Body of pancreas (tissue), 4 donors: Measurements from ENCODE around the gene NXNL1. TPM values are rescaled to one million over a fixed set of nuclear protein-coding genes. Genes with fewer than 3 reads are reported as not detected.

Experiments used
- ATAC-seq: fragments of 150-250 bp; one replicate; pipeline ENCODE4 v1.9.1; 2016
- DNase-seq, 4 donors: peaks; one replicate each; pipeline ENCODE4 v3.0.0-alpha.2; 2019
- H3K27ac ChIP-seq, 4 donors: fragments of 200-600 bp; sonication (generic); 1 replicate in 3 of 4; 2 replicates in 1 of 4; pipeline versions ENCODE4 v1.5.1 to v1.6.1; 2016 to 2019; ENCODE audit warnings: mild to moderate bottlenecking in 1 of 4, mixed read lengths in 1 of 4, moderate library complexity in 1 of 4
- H3K27me3 ChIP-seq, 2 donors: fragments of 200-600 bp; sonication (generic); one replicate each; pipeline ENCODE4 v1.6.0; 2016; ENCODE audit warnings: mild to moderate bottlenecking in 1 of 2
- H3K36me3 ChIP-seq, 2 donors: fragments of 200-600 bp; sonication (generic); replicated peaks in 1 of 2; 2 replicates each; pipeline ENCODE4 v1.5.1; 2016; ENCODE audit warnings: low read depth in 2 of 2; ENCODE audit not compliant: insufficient read depth in 1 of 2
- H3K4me1 ChIP-seq: fragments of 200-600 bp; sonication (generic); one replicate; pipeline ENCODE4 v1.6.0; 2016
- H3K4me3 ChIP-seq, 2 donors: fragments of 200-600 bp; sonication (generic); 1 replicate in 1 of 2; 2 replicates in 1 of 2; pipeline ENCODE4 v1.5.1; 2016 to 2019
- H3K9me3 ChIP-seq, 3 donors: fragments of 200-600 bp; sonication (generic); 1 replicate in 2 of 3; 2 replicates in 1 of 3; pipeline ENCODE4 v1.5.1; 2016
- POLR2A ChIP-seq, 3 donors: fragments of 450-650 bp; IDR thresholded peaks; one replicate each; pipeline ENCODE4 v1.6.1; 2016; ENCODE audit warnings: antibody characterized with exemption in 3 of 3, mild to moderate bottlenecking in 2 of 3
- WGBS, 2 donors: methylation state at CpG; one replicate each; pipeline ENCODE4 v1.1.5; 2017; 5-methylcytosine and 5-hydroxymethylcytosine counted together
- intact Hi-C: fragments of 100-400 bp; cut with DNase I; formaldehyde crosslinking; loops from one replicate; pipeline ENCODE4 v1.15.1; 2023
- total RNA-seq, 2 donors: library from RNA; depleted of rRNA; stranded (reverse); fragments of >200 nt; gene quantifications; one replicate each; pipeline ENCODE4 v1.1.0, GENCODE V29; 2016
- TF ChIP-seq, protein P1 (sequence below), 7 experiments: fragments of 450-650 bp in 4 of 7; fragments of 200-600 bp in 3 of 7; sonication (generic) in 3 of 7; IDR thresholded peaks; one replicate each; pipeline ENCODE4 v1.5.1; 2016 to 2019; ENCODE audit warnings: antibody characterized with exemption in 7 of 7

Gene NXNL1
- total RNA-seq, 2 donors from 2014 or later: not detected

GRCh38 chr19:17414097-17414496 lies 46.6 kb downstream of the NXNL1 start:
- Histone ChIP-seq H3K27me3 (no peaks in the 10 kb centered on the region), H3K27ac (no peak overlapping the region), H3K36me3 (no peaks in the 10 kb centered on the region), H3K4me1 (peaks cover under 1% of the 10 kb centered on the region), H3K9me3 (no peaks in the 10 kb centered on the region), H3K4me3 (no peak overlapping the region)
- 70 to 79% methylated on average over 8 of the region's 8 CpGs for WGBS, 2 donors
- TF ChIP-seq POLR2A (IDR thresholded peaks at IDR 0.05): no peak
- TF ChIP-seq, protein P1, sequence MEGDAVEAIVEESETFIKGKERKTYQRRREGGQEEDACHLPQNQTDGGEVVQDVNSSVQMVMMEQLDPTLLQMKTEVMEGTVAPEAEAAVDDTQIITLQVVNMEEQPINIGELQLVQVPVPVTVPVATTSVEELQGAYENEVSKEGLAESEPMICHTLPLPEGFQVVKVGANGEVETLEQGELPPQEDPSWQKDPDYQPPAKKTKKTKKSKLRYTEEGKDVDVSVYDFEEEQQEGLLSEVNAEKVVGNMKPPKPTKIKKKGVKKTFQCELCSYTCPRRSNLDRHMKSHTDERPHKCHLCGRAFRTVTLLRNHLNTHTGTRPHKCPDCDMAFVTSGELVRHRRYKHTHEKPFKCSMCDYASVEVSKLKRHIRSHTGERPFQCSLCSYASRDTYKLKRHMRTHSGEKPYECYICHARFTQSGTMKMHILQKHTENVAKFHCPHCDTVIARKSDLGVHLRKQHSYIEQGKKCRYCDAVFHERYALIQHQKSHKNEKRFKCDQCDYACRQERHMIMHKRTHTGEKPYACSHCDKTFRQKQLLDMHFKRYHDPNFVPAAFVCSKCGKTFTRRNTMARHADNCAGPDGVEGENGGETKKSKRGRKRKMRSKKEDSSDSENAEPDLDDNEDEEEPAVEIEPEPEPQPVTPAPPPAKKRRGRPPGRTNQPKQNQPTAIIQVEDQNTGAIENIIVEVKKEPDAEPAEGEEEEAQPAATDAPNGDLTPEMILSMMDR (IDR thresholded peaks at IDR 0.05): no peak
- intact Hi-C loops: no loop called here
- no peak for ATAC-seq
- DNase-seq: no peak

GRCh38 chr19:17411801-17412200 lies 48.9 kb downstream of the NXNL1 start:
- intact Hi-C loops: no loop called here
- Histone ChIP-seq H3K4me1 (no peaks in the 10 kb centered on the region), H3K27ac (no peak overlapping the region), H3K36me3 (no peaks in the 10 kb centered on the region), H3K4me3 (no peak overlapping the region), H3K27me3 (no peaks in the 10 kb centered on the region), H3K9me3 (no peaks in the 10 kb centered on the region)
- no peak for ATAC-seq
- no peak for DNase-seq
- TF ChIP-seq POLR2A (IDR thresholded peaks at IDR 0.05): no peak
- TF ChIP-seq, protein P1 (IDR thresholded peaks at IDR 0.05): no peak
- 51 to 58% methylated on average over 3 to 11 of the region's 11 CpGs for WGBS, 2 donors

DNA sequence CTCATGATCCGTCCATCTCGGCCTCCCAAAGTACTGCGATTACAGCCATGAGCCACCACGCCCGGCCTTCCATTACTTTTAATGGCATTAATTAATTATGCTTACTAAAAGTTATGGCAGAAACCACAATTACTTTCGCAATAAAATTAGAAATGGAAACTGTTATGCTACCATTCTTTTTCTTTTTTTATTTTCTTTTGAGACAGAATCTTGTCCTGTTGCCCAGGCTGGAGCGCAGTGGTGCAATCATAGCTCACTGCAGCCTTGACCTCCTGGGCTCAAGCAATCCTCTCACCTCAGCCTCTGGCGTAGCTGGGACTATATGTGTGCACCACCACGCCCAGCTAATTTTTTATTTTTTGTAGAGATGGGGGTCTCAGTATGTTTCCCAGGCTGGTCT lies 50.7 kb downstream of the NXNL1 start:
- Histone ChIP-seq H3K36me3 (no peaks in the 10 kb centered on the region), H3K4me3 (no peak overlapping the region), H3K27ac (no peak overlapping the region), H3K4me1 (no peaks in the 10 kb centered on the region), H3K27me3 (no peaks in the 10 kb centered on the region), H3K9me3 (no peaks in the 10 kb centered on the region)
- TF ChIP-seq, protein P1 (IDR thresholded peaks at IDR 0.05): no peak
- no peak for TF ChIP-seq POLR2A (IDR thresholded peaks at IDR 0.05)
- intact Hi-C loops: no loop called here
- ATAC-seq (no peak), DNase-seq (no peak)
- WGBS, 2 donors: 85 to 89% methylated on average over 9 of the region's 9 CpGs

GRCh38 chr19:17406887-17407196 lies 53.9 kb downstream of the NXNL1 start:
- 31 to 50% methylated on average over 2 of the region's 2 CpGs for WGBS, 2 donors
- DNase-seq: no peak
- Histone ChIP-seq H3K9me3 (no peaks in the 10 kb centered on the region), H3K4me3 (no peak overlapping the region), H3K4me1 (no peaks in the 10 kb centered on the region), H3K27me3 (no peaks in the 10 kb centered on the region), H3K27ac (peak overlapping the region in 2 of 4 donors; percentile 60 to 73), H3K36me3 (no peaks in the 10 kb centered on the region)
- intact Hi-C loops: no loop called here
- ATAC-seq: no peak
- no peak for TF ChIP-seq POLR2A (IDR thresholded peaks at IDR 0.05)
- TF ChIP-seq, protein P1 (IDR thresholded peaks at IDR 0.05): no peak

- H3K4me3 ChIP-seq: no peak overlapping the region
- no peaks in the 10 kb centered on the region for H3K9me3 ChIP-seq
- intact Hi-C loops: no loop called here
- DNase-seq: peak in 1 of 4 donors; percentile 8
- TF ChIP-seq, protein P1 (IDR thresholded peaks at IDR 0.05): no peak
- no peak for TF ChIP-seq POLR2A (IDR thresholded peaks at IDR 0.05)
- H3K27ac ChIP-seq: peak overlapping the region in 3 of 4 donors; percentile 48 to 73 (median 60)
- H3K4me1 ChIP-seq: no peaks in the 10 kb centered on the region
- H3K27me3 ChIP-seq: no peaks in the 10 kb centered on the region
- no peak for ATAC-seq
- WGBS, 2 donors: 68 to 86% methylated on average over 6 to 10 of the region's 10 CpGs
- H3K36me3 ChIP-seq: no peaks in the 10 kb centered on the region
Observed at GRCh38 chr19:17406046-17406886, 54.5 kb downstream of the NXNL1 start.
